Subcutaneous abdominal adipose tissue (tissue), 5 donors: ENCODE measurements around the gene DENND1A.

Experiments used
- H3K27ac ChIP-seq: one replicate; pipeline ENCODE4 v1.7.0; 2013; ENCODE audit warnings: low read depth, mild to moderate bottlenecking, inconsistent platforms, low read length, moderate library complexity
- H3K27me3 ChIP-seq, 5 donors: one replicate each; pipeline ENCODE4 v1.7.0; 2013; ENCODE audit warnings: low read length in 5 of 5, inconsistent platforms in 1 of 5; ENCODE audit not compliant: control insufficient read depth in 5 of 5, insufficient read depth in 4 of 5
- H3K36me3 ChIP-seq, 5 donors: one replicate each; pipeline ENCODE4 v1.7.0; 2013; ENCODE audit warnings: low read length in 5 of 5; ENCODE audit not compliant: control insufficient read depth in 5 of 5, insufficient read depth in 5 of 5
- H3K4me1 ChIP-seq, 5 donors: one replicate each; pipeline ENCODE4 v1.7.0; 2013; ENCODE audit warnings: low read length in 5 of 5, mild to moderate bottlenecking in 3 of 5, moderate library complexity in 1 of 5; ENCODE audit not compliant: control insufficient read depth in 5 of 5, insufficient read depth in 5 of 5
- H3K4me3 ChIP-seq, 5 donors: one replicate each; pipeline ENCODE4 v1.7.0; 2013; ENCODE audit warnings: low read length in 5 of 5, low read depth in 1 of 5
- H3K9ac ChIP-seq, 5 donors: one replicate each; pipeline ENCODE4 v1.7.0; 2013; ENCODE audit warnings: low read length in 5 of 5, mild to moderate bottlenecking in 4 of 5, moderate library complexity in 3 of 5
- H3K9me3 ChIP-seq, 5 donors: one replicate each; pipeline ENCODE4 v1.7.0; 2013; ENCODE audit warnings: low read length in 5 of 5; ENCODE audit not compliant: control insufficient read depth in 5 of 5
- donor health status: healthy.
- donor health status: healthy.
- donor health status: healthy.
- donor health status: healthy.
- donor health status: healthy.

Gene DENND1A

GRCh38 chr9:123614306-123615263, 315.3 kb downstream of the DENND1A start:
- Histone ChIP-seq H3K27me3 (no peaks in the 10 kb centered on the region), H3K4me1 (peaks cover 0 to 5% (median 0%) of the 10 kb centered on the region in 5 donors), H3K9me3 (no peaks in the 10 kb centered on the region), H3K36me3 (peaks cover 0 to 10% (median 3%) of the 10 kb centered on the region in 5 donors), H3K27ac (no peak overlapping the region), H3K9ac (no peak overlapping the region), H3K4me3 (no peak overlapping the region)

GRCh38 chr9:123611226-123611625, 318.7 kb downstream of the DENND1A start:
- Histone ChIP-seq H3K27me3 (no peaks in the 10 kb centered on the region), H3K27ac (no peak overlapping the region), H3K9me3 (no peaks in the 10 kb centered on the region), H3K4me1 (peaks cover 0 to 5% (median 0%) of the 10 kb centered on the region in 5 donors), H3K4me3 (no peak overlapping the region), H3K9ac (no peak overlapping the region), H3K36me3 (peaks cover 0 to 15% (median 7%) of the 10 kb centered on the region in 5 donors)

- H3K9ac ChIP-seq = no peak overlapping the region
- H3K27me3 ChIP-seq = no peaks in the 10 kb centered on the region
- peaks cover 0 to 21% (median 7%) of the 10 kb centered on the region in 5 donors for H3K36me3 ChIP-seq
- H3K4me1 ChIP-seq = peaks cover 0 to 5% (median 0%) of the 10 kb centered on the region in 5 donors
- no peak overlapping the region for H3K27ac ChIP-seq
- no peak overlapping the region for H3K4me3 ChIP-seq
- H3K9me3 ChIP-seq = no peaks in the 10 kb centered on the region
Observed at GRCh38 chr9:123609844-123610243, 320.1 kb downstream of the DENND1A start.

- Histone ChIP-seq H3K9me3 (no peaks in the 10 kb centered on the region), H3K4me1 (peaks cover 0 to 5% (median 0%) of the 10 kb centered on the region in 5 donors), H3K27ac (no peak overlapping the region), H3K36me3 (peaks cover 0 to 19% (median 7%) of the 10 kb centered on the region in 5 donors), H3K9ac (no peak overlapping the region), H3K27me3 (no peaks in the 10 kb centered on the region), H3K4me3 (no peak overlapping the region)
Observed at GRCh38 chr9:123608104-123608503, 321.8 kb downstream of the DENND1A start.

- Histone ChIP-seq H3K9me3 (no peaks in the 10 kb centered on the region), H3K36me3 (peaks cover 0 to 20% (median 7%) of the 10 kb centered on the region in 5 donors), H3K4me1 (peaks cover 0 to 5% (median 0%) of the 10 kb centered on the region in 5 donors), H3K4me3 (no peak overlapping the region), H3K27me3 (no peaks in the 10 kb centered on the region), H3K9ac (no peak overlapping the region), H3K27ac (no peak overlapping the region)
Observed at GRCh38 chr9:123607479-123607878, 322.4 kb downstream of the DENND1A start.

- H3K27me3 ChIP-seq = no peaks in the 10 kb centered on the region
- H3K4me3 ChIP-seq = no peak overlapping the region
- peaks cover 0 to 2% (median 0%) of the 10 kb centered on the region in 5 donors for H3K4me1 ChIP-seq
- peaks cover 0 to 26% (median 7%) of the 10 kb centered on the region in 5 donors for H3K36me3 ChIP-seq
- H3K9ac ChIP-seq = no peak overlapping the region
- H3K9me3 ChIP-seq = no peaks in the 10 kb centered on the region
- H3K27ac ChIP-seq = no peak overlapping the region
Observed at GRCh38 chr9:123606141-123606540, 323.8 kb downstream of the DENND1A start.

- Histone ChIP-seq H3K27ac (no peak overlapping the region), H3K4me3 (no peak overlapping the region), H3K9ac (no peak overlapping the region), H3K4me1 (no peaks in the 10 kb centered on the region), H3K36me3 (peaks cover 0 to 26% (median 7%) of the 10 kb centered on the region in 5 donors), H3K27me3 (no peaks in the 10 kb centered on the region), H3K9me3 (no peaks in the 10 kb centered on the region)
Observed at GRCh38 chr9:123605286-123605685, 324.6 kb downstream of the DENND1A start.

- H3K27ac ChIP-seq = no peak overlapping the region
- H3K9ac ChIP-seq = no peak overlapping the region
- peaks cover 0 to 26% (median 7%) of the 10 kb centered on the region in 5 donors for H3K36me3 ChIP-seq
- H3K27me3 ChIP-seq = no peaks in the 10 kb centered on the region
- no peaks in the 10 kb centered on the region for H3K4me1 ChIP-seq
- H3K9me3 ChIP-seq = no peaks in the 10 kb centered on the region
- no peak overlapping the region for H3K4me3 ChIP-seq
Observed at GRCh38 chr9:123604861-123605260, 325.1 kb downstream of the DENND1A start.

- no peak overlapping the region for H3K4me3 ChIP-seq
- H3K9me3 ChIP-seq = no peaks in the 10 kb centered on the region
- H3K27me3 ChIP-seq = no peaks in the 10 kb centered on the region
- H3K27ac ChIP-seq = no peak overlapping the region
- peaks cover 0 to 19% (median 6%) of the 10 kb centered on the region in 5 donors for H3K36me3 ChIP-seq
- H3K4me1 ChIP-seq = no peaks in the 10 kb centered on the region
- H3K9ac ChIP-seq = no peak overlapping the region
Observed at GRCh38 chr9:123601828-123602227, 328.1 kb downstream of the DENND1A start.

- Histone ChIP-seq H3K36me3 (peaks cover 0 to 18% (median 3%) of the 10 kb centered on the region in 5 donors), H3K27me3 (no peaks in the 10 kb centered on the region), H3K4me3 (no peak overlapping the region), H3K9me3 (no peaks in the 10 kb centered on the region), H3K4me1 (no peaks in the 10 kb centered on the region), H3K9ac (no peak overlapping the region), H3K27ac (no peak overlapping the region)
Observed at GRCh38 chr9:123599781-123600180, 330.1 kb downstream of the DENND1A start.
